Lower leg skin (tissue), 3 donors: ENCODE measurements around the gene SCGN.

Experiments
- CTCF ChIP-seq, 3 donors: fragments of 450-650 bp; IDR thresholded peaks; one replicate each; pipeline ENCODE4 v1.5.1; 2016; ENCODE audit warnings: antibody characterized with exemption in 3 of 3, mild to moderate bottlenecking in 3 of 3, moderate library complexity in 2 of 3
- POLR2A ChIP-seq, 2 donors: fragments of 450-650 bp; IDR thresholded peaks; one replicate each; pipeline ENCODE4 v1.6.1; 2016 to 2017; ENCODE audit warnings: antibody characterized with exemption in 2 of 2, mild to moderate bottlenecking in 1 of 2, moderate library complexity in 1 of 2

GRCh38 chr6:25746968-25747367, 95.0 kb downstream of the SCGN start:
- TF ChIP-seq CTCF (IDR thresholded peaks at IDR 0.05) (no peak), POLR2A (IDR thresholded peaks at IDR 0.05) (no peak)
